GM18505 (cell line): ENCODE results near the gene ACTN3.
"Not testable (repeated sequence)": the region's sequence is repeated elsewhere in the genome, so short reads cannot be mapped to it uniquely, and the experiment has no call there.

ENCODE experiments used
- ATAC-seq: cut with Tn5 transposase; IDR thresholded peaks from one replicate; pipeline ENCODE4 v1.9.1; 2021; ENCODE audit not compliant: unreplicated experiment
- POLR2A ChIP-seq: IDR thresholded peaks from 4 replicates; pipeline ENCODE4 v1.6.1; 2011; ENCODE audit warnings: borderline replicate concordance; ENCODE audit not compliant: insufficient read depth, insufficient read length; ENCODE audit errors: extremely low read depth

ACTN3 gene

DNA sequence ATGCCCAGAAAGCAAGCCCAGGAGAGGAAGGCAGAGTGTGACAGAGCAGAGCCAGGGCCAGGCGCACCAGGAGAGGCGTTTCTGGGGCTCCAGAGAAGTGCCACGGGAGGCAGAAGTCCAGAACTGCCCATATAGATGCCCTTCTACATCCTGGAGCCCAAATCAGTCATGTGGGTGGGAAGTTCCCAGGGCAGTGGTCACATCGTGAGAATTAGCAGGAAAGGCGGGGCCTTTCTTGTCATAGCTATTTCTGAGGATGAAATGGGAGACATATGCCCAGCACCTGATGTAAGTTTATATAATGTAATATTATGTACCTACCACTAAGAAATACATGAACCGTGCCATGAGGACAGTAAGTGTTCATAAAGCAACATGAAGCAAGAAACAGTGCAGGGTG lies 13.9 kb upstream of the ACTN3 start:
- no peak for ATAC-seq
- TF ChIP-seq POLR2A, result no peak

DNA sequence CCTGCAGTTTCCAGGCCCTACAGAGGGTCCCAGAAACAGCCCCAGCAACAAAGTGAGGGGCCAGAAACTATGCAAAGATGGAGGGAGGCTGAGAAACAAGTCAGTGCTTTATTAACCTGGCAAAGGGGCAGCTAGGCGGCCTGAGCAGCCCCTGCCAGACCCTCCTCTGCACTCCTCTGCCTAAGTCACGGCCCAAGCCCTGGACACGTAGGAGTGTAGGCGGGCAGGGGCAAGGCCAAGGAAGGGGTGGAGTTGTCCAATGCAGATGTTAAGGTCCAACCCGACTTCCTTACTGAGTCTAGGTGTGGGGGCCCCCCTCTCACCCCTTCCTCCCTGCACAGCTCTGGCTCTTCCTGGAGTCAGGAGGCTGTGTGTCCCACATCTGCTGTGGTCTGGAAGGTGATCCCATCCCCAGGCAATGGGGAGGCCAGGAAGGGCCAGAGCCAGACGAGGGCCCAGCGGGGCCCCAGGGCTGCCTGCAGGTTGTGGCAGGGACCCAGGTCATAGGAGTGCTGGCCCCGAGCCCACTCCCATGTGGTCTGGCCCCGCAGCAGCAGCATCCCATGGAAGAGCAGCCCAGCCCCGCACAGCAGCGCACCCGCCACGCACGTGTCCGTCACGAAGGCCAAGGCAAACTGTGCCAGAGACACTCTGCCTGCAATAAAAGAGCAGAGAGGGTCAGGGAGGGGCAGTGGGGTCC lies 7.4 kb upstream of the ACTN3 start:
- ATAC-seq, result no peak
- no peak for TF ChIP-seq POLR2A

DNA sequence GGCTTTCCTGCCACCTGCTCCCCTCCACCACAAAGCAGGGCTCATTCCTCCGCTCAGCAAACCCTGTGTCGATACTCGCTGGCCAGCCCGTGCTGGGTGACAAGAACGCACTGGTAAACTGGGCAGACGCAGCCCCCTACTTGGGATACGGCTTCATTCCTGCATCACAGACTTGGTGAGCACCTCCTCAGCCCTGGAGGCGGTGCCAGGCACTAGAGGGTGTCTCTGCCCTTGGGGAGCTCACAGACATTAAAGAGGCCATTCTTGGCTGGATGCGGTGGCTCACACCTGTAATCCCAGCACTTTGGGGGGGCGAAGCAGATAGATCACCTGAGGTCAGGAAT lies 6.9 kb upstream of the ACTN3 start:
- no peak for TF ChIP-seq POLR2A
- no peak for ATAC-seq

DNA sequence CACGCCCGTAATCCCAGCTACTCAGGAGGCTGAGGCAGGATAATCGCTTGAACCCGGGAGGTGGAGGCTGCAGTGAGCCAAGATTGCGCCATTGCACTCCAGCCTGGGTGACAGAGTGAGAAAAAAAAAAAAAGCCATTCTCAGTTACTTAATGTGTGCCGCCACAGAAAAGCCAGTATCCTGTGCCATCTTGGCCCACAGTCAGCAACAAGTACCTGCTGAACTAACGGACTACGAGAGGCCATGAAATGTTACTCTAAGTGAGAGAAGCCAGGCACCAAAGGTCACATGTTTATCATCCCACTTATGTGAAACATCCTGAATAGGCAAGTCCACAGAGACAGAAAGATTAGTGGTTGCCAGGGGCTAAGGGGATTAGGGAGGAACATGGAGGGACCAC lies 6.1 kb upstream of the ACTN3 start:
- not testable (repeated sequence) for ATAC-seq

DNA sequence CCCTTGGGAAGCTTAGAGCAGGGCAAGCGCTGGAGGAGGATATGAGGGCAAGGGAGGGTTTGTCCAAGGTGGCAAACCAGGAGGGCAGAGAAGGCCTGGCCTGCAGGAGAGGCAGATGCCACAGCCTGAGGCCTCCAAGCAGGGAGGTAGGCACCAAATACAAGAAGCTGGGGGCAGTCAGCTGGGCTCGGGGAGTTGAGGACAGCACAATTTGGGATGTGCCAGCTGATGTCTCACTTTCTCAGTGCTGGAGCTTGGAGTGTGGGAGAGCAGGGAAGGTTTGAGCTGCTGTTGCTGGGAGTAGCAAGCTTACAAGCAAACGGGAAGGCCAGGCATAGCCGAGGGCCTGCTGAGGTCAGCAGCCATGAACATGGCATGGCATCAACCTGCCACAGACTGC lies 4.8 kb upstream of the ACTN3 start:
- no peak for ATAC-seq
- no peak for TF ChIP-seq POLR2A

DNA sequence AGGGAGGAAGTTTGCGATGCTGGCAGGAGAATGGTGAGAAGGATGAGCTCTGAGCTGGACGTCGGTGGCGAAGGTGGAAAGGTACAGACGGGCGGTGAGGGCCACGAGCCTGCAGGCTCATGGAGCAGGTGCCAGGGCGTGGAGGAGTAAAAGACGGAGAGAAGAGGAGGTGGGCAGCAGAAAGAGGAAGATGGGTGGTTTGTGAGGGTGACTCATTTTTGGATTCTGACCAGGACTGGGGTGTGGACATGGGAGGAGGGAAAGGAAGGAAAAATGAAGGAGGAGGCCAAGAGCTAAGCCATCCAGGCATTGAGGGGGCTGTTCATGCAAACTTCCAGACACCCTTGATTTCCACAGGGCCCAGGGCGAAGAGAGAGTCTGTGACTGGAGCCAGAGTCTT lies 4.3 kb upstream of the ACTN3 start:
- TF ChIP-seq POLR2A, result no peak
- ATAC-seq, result no peak

DNA sequence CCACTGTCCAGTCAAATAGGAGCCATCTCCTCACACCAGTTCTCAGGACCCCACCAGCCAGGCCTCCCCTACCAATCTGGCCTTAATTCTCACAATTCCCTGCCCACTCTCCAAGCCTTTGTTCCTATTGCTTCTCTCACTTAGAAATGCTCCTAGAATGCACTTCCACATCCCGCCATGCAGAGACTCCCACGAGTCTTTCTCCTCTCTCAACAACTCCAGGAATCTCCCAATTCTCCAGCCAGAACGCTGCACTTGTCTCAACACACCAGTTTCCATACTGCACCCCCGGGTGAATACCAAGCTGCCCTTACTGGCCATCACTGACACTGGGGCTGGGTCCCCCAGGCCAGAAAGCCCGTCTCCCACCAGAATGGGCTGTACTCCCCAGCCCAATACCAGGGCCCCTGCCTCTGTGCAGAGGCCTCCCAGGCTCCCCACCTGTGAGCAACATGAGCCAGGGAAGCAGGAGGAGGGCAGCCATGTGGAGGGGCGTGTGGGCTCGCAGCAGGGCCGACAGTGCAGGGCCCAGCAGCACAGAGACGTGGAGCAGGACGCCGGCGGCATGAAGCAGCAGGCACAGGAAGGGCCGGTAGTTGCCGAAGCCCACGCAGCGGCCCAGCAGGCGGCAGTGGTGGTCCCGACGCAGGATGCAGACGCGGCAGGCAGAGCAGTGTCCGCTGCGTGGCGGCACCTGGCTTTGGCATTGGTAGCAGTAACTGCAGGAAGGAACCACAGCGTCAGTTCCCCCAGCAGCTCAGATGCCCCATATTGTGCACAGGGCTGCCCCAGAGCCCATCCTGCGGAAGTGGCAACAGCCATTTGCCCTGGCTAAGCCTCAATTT lies 3.2 kb upstream of the ACTN3 start:
- peak; percentile 24 for TF ChIP-seq POLR2A
- ATAC-seq, result no peak

DNA sequence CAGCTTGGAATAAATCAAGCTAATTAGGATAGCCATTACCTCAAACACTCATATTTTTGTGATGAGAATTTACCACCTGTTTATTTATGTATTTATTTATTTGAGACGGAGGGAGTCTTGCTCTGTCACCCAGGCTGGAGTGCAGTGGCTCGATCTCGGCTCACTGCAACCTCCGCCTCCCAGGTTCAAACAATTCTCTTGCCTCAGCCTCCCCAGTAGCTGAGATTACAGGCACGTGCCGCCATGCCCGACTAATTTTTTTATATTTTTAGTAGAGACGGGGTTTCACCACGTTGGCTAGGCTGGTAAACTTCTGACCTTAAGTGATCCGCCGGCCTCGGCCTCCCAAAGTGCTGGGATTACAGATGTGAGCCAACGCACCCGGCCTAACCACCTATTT lies 1.8 kb upstream of the ACTN3 start:
- not testable (repeated sequence) for ATAC-seq

DNA sequence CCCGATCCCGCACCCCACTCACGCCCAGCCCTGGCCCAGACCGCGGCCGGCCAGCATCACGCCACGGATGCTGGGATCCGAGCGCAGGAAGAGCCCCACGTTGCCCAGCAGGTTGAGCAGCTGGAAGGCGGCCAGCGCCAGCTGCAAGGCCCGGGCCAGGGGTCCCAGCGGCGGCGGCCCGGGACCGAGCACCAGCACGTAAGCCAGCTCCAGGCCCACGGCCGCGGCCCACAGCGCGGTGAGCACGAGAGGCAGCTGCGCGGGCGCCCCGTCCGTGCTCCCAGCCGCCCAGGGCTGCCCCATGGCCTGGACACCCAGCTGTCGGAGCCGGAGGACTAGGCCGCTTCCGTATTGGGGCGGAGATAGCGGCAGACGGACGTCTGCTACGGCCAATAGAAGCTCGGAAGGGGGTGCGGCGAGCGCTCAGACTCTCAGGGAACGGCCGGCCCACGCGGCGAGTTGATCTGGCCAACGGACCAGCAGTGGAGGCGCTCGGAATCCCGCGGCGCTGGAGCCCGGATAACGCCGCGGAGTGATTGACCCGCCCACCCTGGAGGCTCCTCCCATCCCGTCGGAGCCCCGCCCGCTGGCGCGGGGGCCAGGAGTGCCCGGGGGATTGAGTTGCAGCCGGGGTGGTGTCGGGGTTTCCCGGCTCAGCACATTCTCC lies 869 bp upstream of the ACTN3 start, which contains the start of gene ZDHHC24:
Gene ZDHHC24 (minus strand): TSS at position 348 of the 667 bp plus-strand sequence. CDS start 45 bp downstream, at position 303.
- peak; percentile 86 for TF ChIP-seq POLR2A
- ATAC-seq, result peak; percentile 83

DNA sequence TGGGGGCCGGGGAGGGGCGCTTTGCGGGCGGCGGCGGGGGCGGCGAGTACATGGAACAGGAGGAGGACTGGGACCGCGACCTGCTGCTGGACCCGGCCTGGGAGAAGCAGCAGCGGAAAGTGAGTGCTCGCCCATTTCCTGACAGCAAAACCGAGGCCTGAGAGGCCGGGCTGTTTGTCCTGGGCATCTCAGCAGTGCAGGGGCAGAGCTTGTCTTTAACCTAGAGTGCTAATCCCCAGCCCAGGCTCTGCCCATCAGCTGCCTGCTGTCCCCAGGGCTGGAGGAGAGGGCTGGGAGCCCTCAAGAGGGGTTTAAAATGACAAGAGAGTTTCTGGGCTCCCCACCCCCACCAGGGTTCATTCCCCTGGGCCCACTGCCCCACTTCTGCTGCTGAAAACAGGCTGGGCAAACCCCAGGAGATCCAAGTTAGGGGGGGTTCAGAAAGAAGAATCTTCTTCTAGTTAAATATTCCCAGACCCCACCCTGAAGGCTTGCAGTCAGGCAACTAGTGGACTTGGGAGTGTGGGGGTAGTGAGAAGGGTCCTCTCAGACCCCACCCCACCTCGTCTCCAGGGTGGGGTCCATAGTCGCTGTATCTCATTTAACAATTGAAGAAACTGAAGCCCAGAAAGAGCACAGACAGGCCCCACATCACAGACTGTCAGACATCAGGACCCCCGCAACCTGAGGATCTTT lies 411 bp downstream of the ACTN3 start:
- ATAC-seq, result no peak
- no peak for TF ChIP-seq POLR2A

DNA sequence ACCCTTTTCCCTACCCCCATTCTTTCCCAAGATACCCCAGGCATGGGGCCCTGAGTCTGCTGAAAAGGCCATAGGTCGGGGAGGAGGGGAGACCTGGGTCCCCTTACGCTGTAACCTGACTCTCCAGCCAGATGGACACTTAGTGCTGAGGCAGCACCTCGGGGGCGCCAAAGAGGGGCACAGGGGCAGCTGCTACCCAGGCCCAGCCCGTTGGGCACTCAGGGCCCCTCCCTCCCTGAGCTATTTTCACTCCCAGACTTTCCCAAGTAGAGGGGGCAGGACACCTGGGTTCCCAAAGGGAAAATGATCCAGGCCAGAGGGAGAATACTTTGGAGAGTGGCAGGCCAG lies 933 bp downstream of the ACTN3 start:
- TF ChIP-seq POLR2A, result no peak
- no peak for ATAC-seq

DNA sequence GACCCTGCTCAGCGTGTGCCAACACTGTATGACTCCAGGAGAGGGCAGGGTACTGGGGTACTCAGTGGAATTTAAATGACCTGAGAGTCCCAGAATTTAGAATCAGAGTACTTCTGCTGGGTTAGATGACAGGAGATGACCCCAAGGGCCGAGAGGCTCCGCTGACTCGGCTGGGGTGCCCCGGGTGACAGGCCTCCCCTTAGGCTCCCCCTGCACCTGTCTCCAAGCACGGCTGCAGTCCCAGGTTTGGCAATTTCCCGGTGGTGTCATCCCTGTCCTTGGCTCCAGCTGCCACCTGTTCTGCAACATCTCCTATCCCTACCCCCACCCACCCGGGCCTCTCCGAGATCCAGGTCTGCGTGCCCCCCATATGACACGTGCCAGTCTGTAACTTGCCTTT lies 1.3 kb downstream of the ACTN3 start:
- ATAC-seq, result no peak
- TF ChIP-seq POLR2A, result no peak

DNA sequence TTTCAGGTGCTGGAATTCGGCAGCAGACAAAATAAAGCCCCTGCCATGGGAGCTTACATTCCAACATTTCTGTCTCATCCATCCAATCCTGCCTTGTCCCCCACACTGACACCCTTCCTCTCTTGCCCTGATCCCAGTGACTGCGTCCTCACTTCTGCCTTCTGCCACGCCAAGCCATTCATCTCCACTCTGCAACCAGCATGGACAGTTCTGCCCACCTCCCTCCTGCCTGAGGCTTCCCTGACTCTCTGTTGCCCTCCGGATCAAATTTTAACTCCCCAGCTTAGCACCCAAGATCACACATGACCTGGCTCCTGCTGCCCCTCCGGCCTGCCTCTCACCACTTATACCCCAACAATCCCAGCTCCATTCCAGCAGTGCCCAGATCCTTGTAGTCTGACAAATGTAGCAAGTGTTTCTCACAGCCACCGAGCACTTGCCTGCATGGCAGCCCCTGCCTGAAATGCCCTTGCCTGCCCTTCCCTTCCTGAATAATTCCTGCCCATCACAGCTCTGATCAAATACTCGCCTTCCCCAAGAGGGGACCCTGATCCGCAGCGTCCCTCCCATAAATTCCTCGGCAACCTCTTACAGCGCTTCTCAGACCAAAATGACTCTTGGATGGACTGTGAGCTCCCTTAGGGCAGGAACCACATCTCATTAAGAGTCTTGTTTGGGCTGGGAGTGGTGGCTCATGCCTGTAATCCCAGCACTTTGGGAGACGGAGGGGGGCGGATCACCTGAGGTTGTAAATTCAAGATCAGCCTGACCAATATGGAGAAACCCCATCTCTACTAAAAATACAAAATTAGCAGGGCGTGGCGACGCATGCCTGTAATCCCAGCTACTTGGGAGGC lies 2.3 kb downstream of the ACTN3 start:
- TF ChIP-seq POLR2A, result no peak
- no peak for ATAC-seq
